Limb (tissue), 2 donors: Measurements from ENCODE around the gene DNA2.
"Not testable (repeated sequence)": the region's sequence is repeated elsewhere in the genome, so short reads cannot be mapped to it uniquely, and the experiment has no call there.

ENCODE experiments used
- DNase-seq, 2 donors: peaks; one replicate each; pipeline ENCODE4 v3.0.0-alpha.2; 2016; ENCODE audit errors: extremely low spot score in 2 of 2

DNA2 gene, protein sequence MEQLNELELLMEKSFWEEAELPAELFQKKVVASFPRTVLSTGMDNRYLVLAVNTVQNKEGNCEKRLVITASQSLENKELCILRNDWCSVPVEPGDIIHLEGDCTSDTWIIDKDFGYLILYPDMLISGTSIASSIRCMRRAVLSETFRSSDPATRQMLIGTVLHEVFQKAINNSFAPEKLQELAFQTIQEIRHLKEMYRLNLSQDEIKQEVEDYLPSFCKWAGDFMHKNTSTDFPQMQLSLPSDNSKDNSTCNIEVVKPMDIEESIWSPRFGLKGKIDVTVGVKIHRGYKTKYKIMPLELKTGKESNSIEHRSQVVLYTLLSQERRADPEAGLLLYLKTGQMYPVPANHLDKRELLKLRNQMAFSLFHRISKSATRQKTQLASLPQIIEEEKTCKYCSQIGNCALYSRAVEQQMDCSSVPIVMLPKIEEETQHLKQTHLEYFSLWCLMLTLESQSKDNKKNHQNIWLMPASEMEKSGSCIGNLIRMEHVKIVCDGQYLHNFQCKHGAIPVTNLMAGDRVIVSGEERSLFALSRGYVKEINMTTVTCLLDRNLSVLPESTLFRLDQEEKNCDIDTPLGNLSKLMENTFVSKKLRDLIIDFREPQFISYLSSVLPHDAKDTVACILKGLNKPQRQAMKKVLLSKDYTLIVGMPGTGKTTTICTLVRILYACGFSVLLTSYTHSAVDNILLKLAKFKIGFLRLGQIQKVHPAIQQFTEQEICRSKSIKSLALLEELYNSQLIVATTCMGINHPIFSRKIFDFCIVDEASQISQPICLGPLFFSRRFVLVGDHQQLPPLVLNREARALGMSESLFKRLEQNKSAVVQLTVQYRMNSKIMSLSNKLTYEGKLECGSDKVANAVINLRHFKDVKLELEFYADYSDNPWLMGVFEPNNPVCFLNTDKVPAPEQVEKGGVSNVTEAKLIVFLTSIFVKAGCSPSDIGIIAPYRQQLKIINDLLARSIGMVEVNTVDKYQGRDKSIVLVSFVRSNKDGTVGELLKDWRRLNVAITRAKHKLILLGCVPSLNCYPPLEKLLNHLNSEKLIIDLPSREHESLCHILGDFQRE

DNA sequence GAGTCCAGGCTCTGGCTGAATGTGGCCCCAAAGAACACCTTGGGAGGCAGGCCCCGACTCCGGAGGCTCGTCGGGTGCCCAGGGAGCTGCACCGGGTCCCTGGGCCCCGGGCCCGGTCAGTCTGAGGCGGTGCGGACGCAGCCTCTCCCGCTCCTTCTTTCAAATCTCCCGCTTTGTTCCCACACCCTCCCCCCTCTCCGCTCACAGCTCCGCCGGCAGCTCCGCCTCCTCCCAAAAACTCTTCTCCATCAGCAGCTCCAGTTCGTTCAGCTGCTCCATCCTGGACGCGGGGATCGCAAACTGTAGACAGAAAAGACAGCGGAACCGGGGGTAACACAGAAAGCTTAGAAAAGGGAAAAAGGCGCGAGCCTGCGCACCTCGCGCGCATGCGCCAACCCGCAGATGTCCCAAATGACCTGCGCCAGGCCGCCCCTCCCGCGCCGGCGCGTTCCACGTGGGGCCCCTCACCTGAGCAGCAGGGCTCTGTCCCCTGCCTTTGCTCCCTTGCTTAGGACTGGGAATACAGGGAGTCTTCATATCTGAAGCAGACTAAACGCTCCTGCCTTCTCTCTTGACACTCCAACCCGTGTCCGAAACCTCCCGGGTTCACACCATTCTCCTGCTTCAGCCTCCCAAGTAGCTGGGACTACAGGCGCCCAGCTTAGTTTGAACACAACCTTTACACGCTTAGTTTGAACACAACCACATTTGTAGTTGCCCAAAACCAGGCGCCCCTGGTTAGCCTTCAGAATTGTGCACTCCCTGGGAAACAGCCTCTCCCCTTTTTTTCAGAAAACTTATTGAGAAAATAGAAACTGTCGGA lies at the start of gene DNA2:
DNA2 (minus strand) TSS at position 388 of the 823 bp plus-strand sequence; CDS start at position 279, 109 bp downstream.
- peak; percentile 78 to 86 for DNase-seq

DNA sequence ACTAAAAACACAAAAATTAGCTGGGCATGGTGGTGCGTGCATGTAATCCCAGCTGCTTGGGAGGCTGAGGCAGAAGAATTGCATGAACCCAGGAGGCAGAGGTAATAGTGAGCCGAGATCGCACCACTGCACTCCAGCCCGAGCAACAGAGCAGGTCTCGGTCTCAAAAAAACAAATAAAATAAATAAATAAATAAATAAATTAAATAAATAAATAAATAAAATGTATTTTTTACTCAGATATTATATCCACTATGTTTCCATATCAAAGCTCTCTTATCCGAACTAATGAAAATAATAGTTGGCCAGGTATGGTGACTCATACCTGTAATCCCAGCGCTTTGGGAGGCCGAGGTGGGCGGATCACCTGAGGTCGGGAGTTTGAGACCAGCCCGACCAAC lies 46.8 kb upstream of the DNA2 start:
- DNase-seq = not testable (repeated sequence)

DNA sequence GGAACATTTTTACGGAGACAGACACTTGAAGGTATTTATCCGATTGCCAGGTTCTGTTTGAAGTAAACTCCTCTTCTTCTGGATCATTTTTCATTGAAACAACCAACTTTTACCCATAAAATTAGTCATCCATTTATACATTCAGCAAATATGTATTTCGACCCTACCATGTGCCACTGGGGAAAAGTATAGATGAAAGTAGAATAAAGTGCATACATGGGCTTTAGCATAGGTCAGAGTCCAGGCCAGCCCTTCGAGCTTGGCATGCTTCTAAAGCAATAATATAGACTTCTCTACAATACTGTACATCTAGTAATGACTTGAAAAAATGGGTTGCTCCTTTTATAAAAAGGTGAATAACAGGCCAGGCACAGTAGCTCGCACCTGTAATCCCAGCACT lies 45.4 kb upstream of the DNA2 start:
- no peak for DNase-seq

DNA sequence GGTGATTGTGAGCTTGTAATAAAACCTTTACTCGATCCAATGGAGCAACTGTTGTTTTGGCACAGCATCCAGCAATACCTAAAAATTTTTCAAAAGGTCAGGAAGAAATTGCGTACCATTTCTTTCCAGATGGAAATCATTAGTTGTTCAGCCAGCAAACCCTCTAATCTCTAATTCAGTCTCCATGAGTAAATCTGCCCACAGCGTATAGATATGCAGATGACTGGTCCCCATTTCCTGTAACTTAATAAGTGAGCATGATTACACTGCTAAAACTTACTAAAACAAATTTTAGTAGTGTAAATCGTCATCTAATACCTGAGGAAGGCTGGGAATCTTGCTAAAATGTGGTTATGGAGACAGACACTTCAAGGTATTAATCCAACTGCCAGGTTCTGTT lies 45.0 kb upstream of the DNA2 start:
- DNase-seq = no peak

DNA sequence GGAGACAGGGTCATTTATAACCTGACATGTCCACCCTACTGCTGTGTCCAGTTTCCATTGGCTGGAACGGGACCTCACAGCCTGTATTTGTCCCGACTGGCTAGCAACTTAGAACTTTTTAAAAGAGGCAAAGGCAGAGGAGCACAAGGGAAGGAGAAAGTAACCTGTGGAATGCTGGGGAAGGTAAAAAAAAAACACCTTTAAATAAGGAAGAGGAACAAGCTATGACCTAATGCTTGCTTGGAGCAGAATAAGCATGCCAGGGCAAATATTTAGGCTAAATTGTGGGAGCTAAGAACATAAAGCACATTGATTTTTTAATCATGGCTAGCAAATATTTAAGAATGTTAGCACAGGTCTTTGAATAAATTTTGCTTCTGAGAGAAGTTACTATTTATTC lies 44.4 kb upstream of the DNA2 start:
- not testable (repeated sequence) for DNase-seq

DNA sequence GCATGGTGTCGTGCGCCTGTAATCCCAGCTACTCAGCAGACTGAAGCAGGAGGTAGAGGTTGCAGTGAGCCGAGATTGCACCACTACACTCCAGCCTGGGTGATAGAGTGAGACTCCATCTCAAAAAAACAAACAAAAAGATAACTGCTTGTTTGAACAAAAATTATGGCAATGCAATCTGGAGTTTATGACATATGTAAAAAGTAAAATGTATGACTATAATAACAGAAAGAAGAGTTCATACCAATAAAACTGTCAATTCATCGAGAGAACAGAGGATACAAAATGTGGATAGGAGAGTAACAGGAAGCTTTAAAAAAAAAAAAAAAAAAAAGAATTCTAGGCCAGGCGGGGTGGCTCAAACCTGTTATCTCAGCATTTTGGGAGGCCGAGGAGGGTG lies 36.3 kb upstream of the DNA2 start:
- no peak for DNase-seq

DNA sequence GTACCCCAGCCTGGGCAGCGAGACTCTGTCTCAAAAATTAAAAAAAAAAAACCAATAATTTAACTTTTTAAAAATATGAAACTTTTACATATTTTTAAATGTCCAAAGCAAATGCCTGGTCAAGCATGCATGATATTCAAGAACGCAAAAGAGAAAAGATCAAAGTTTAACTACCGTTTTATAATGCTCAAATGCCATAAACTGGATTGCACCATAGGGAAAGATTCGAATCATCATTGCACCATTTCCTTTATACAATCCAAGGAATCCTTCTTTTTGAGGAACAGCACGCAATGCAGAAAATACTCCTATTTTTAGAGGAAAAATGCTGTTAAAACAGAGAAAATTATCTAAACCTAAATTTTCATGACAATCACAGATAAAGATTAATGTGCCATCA lies 34.6 kb upstream of the DNA2 start:
- no peak for DNase-seq

DNA sequence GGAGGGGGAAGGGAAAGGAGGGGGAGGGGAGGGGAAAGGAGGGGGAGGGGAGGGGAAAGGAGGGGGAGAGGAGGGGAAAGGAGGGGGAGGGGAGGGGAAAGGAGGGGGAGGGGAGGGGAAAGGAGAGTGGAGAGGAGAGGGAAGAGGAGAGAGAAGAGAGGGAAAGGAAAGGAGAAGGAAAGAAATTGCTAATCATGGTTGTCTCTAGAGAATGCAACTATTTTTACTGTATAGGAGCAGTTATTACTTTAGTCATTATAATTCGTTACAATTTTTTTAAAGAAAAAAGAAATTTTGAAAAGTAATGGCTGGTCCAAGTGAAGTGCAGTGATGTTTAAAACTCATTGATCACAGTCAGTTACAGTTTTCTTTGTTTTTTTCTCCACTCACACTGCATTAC lies 31.1 kb upstream of the DNA2 start:
- no peak for DNase-seq

DNA sequence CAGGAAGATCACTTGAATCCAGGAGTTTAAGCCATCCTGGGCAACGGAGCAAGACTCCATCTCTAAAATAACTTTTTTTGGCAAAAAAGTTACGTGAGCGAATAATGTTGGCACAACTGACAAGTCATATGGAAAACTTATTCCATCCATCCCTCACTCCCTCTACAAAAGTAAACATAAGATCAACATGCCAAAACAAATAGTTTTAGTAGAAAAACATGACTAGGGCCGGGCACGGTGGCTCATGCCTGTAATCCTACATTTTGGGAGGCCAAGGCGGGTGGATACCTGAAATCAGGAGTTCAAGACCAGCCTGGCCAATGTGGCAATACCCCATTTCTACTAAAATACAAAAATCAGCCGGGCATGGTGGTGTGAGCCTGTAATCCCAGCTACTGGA lies 29.9 kb upstream of the DNA2 start:
- DNase-seq = no peak

DNA sequence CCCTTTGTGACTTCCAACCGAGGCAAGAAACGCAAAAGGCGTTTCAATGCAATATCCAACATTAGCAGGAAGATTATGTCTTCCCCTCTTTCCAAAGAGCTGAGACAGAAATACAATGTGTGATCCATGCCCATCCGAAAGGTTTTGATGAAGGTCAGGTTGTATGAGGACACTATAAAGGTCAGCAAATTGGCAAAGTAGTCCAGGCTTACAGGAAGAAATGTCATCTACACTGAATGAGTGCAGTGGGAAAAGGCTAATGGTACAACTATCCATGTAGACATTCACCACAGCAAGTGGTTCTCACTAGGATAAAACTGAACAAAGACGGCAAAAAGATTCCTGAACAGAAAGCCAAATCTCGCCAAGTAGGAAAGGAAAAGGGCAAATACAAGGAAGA lies 27.8 kb upstream of the DNA2 start:
- no peak for DNase-seq

DNA sequence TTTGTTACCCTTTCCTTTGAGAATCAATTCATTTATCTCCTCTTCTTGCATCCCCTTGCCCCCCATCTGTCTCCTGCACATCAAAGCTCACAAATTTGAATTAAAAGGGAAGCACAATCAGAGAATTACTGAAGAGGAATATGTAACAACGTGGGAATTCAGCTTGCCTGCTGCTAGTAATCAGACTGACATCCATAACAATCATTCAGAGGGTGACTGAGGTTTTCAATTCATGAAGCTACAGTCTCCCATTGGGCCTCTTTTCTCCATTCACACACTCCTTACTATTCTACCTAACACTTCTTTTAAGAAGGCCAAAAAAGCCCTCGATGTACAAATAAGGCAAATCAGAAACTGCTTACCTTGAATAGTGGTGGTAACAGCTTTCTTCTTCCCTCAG lies 24.3 kb upstream of the DNA2 start:
- no peak for DNase-seq

DNA sequence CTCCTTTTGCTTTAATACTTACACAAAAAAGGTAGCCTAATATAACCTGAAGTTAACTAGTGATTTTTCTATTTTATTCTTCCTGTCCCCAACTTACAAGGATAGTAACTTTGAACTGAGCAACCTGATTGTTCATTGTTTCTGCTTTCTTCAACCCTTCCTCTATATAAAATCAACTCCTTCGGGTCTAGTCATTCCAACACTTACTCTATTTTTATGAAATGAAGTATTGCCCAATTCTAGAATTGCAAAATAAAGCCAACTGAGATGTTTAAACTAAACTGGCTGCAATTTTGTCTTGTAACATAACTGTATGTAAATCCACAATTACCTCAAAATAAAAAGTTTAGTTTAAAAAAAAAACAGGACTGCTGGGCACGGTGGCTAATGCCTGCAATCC lies 20.3 kb upstream of the DNA2 start:
- no peak for DNase-seq

DNA sequence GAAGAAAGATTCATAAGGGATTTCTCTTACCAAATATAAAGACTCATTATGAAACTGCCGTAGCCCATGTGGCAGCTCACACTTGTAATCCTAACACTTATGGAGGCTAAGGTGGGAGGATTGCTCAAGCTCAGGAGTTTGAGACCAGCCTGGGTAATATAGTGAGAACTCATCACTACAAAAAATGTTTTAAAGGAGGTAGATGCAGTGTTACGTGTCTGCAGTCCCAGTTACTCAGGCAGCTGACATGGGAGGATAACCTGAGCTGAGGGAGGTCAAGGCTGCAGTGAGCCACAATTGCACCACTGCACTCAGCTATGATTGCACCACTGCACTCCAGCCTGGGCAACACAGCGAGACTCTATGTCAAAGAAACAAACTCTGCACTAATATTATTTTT lies 18.1 kb upstream of the DNA2 start:
- DNase-seq = no peak

DNA sequence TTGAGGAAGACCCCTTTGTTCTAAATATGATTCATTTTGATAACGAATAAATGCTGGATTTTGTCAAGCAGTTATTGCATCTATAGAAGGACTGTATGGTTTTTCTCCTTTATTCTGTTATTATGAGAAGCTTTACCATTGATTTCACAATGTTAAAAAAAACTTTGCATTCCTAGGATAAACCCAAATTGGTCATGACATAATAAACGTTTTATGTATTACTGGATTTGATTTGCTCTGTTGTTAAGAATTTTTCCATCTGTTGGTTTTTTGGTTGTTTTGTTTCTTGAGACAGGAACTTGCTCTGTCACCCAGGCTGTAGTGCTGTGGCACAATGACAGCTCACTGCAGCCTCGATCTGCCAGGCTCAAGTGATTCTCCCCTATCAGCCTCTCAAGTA lies 2.2 kb upstream of the DNA2 start:
- no peak for DNase-seq

DNA sequence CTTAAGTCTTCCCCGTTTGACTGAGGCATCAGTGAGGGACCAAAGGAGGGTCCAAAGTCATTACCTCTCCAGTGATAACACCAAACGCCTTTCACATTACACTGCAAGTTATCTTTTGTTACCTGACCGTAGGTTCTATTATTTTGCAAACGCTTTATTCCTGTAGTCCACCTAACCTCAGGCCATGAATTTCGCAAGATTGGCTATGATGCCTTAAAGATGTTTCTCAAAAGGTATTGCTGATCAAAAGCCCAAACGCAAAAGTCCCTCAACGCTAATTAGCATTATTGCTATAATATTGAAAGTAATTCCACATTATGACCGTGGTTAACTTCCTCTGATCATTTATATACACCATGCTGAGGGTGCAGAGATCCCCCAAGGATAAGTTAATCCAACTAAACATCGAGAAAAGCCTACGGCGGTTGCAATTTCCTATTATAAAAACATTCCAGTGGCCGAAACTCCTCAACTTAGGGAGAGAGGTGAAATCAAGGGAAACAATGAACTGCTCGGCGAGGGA lies 649 bp downstream of the DNA2 start:
- peak in 1 of 2 donors; percentile 3 for DNase-seq

DNA sequence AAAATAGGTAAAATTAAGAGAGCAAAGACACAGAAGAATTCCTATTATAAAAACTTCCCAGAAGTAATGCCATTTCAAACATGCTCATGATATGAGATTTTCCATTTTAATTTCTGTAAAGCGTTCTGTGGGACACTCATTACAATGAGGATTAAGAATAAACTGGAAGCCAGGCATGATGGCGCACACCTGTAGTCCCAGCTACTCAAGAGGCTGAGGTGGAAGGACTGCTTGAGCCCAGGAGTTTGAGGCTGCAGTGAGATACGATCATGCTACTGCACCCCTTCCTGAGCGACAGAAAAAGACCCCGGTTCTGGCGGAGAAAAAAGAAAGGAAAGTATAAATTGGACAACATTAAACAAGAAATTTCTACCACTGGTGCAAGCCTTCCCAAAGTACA lies 1.5 kb downstream of the DNA2 start:
- no peak for DNase-seq

DNA sequence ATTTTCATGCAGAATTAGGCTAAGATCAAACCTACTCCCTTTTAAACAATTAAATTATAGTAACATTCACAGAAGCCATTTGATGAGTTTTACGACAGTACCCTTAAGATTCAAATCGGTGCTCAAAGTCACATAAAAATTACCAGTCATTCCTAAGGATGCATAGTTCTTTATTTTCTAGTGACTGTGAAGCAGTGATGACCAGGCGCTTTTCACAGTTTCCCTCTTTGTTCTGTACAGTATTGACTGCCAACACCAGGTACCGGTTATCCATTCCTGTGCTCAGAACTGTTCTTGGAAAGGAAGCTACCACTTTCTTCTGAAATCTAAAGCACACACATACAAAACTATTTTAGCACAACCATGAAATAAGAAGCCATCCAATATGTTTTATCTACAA lies 1.9 kb downstream of the DNA2 start:
- DNase-seq = no peak

DNA sequence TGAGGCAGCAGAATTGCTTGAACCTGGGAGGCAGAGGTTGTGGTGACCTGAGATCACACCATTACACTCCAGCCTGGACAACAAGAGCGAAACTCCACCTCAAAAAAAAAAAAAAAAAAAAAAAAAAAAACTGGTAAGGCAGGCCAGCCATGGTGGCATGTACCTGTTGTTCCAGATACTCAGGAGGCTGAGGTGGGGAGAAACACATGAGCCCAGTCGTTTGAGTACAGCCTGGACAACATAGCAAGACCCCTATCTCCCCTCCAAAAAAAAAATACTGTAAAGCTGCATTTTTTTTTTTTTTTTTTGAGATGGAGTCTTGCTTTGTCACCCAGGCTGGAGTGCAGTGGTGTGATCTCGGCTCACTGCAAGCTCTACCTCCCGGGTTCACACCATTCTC lies 7.0 kb downstream of the DNA2 start:
- not testable (repeated sequence) for DNase-seq

DNA sequence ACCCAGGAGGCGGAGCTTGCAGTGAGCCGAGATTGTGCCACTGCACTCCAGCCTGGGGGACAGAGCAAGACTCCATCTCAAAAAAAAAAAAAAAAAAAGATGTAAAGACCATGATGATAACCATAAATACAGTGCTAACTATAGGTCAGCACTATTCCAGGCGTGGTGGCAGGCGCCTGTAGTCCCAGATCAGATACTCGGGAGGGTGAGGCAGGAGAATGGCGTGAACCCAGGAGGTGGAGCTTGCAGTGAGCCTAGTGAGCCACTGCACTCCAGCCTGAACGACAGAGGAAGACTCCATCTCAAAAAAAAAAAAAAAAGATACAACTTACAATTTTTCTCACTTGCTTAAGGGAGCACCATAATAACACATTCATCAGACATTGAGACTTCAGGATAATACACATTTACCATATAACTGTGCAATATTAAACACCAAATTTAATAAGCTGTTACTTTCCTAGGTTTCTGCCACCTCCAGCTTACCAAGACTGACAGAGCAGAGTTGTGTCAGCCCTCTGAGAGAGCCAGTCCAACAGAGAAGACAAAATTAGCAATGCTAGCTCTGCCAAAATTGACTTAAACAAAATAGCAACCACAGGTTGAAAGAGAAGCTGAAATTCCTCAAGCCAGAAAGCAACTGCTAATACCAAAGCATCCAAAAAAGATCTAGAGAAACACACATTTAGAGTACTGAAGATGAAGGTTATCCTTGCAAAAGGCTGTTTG lies 8.2 kb downstream of the DNA2 start:
- DNase-seq = no peak

DNA sequence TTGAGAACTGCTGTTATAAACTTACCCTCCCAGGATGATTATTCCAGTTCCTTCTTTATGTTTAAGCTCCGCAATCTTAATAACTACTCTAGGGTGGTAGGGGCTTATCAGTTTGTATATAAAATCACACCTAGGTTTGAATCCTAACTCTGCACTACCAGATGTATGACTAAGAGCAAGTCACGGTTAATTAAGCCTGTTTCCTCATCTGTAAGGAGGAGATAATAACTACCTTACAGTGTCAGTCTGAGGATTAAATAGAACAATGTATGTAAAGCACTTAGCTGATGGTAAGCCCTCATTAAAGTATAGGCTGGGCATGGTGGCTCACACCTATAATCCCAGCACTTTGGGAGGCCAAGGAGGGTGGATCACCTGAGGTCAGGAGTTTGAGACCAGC lies 9.2 kb downstream of the DNA2 start:
- DNase-seq = no peak

DNA sequence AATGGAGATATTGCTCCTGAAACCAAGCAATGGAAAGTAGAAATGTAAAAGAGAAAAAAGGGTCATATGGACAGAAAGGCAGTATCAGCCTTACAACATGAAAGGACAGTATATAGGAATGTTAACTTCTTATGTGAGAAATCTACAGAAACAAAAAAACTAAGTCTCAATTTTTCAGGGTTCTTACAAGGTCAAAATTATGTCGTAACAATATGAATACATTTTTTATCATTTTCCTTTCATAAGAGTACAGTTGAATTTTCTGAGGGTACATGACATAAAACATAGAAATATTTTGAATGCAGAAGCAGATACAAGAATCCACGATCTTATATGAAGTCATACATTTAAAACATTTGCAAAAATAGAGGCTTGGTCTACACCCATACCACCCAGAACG lies 10.7 kb downstream of the DNA2 start:
- DNase-seq = no peak
